ENCODE measurements around the gene DCAKD.

DCAKD gene

GRCh38 chr17:45051060-45051719 is at the start of gene DCAKD:
Gene DCAKD, minus strand, starts transcription at chr17:45051632. Its CDS starts 16,747 bp downstream, at chr17:45034885.
- peak; percentile 93 for DNase-seq

DNA sequence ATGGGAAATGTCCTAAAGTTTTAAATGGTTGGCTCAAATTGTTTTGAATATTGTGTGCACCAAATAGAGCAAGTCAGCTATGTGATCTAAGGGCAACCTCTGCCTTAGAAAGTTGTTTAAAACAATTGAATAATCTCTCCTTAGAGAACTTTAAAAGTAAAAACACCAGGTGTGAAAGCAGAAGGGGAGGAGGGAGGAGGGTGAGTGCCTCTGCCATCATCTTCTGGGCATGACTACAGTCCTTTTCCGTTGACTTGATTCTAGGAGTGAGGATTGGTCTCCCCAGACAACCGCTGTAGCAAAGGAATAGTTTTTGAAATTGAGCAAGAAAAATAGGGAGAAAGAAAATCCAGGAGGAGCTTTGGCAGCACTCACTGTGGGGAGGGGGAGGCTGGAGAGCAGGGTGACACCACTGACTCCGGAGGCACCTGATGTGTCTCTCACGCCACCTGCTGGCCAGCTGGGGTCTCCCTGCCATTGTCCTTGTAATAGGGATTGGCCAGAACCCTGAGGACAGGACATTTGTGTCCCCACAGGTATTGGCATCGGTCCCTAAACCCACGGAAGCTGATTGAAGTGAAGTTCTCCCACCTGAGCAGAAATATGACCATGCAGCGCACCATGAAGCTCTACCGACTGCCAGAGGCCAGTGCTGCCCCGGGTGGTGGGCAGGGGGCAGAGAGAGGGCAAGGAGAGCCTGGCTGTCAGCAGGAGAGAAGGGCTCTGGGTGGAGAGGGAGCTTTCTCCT is 47.6 kb upstream of the DCAKD start:
- peak; percentile 77 for DNase-seq

- DNase-seq: no peak
These were observed 46.8 kb upstream of the DCAKD start for GRCh38 chr17:45098081-45098868.

GRCh38 chr17:45096926-45097325 is 45.5 kb upstream of the DCAKD start:
- DNase-seq: no peak

- DNase-seq: no peak
These were observed 44.7 kb upstream of the DCAKD start for GRCh38 chr17:45096141-45096540.

GRCh38 chr17:45093444-45094110 is 42.1 kb upstream of the DCAKD start:
- DNase-seq: no peak

DNA sequence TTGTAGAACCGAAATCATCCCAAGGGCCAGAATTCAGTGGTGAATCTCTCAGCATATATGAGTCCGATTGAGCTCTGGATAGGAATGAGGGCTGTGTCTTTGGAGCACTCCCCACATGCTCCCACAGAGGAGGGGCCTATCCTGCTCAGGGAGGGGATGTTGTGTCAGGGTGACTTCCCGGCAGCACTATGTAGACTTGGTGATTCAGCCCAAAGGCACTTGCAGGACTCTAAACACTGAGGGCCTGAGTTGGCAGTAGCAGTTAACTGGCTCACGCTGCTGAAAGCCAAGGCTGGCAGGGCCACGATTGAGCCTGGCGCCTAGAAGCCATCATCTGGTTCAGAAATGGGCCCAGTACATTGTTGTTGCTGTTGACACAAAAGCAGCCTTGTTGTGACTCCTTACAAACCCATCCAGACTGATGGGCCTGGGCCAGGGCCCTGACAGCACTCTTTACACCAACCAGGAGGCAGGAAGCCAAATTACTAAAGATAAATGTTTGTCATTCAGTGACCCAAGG is 41.5 kb upstream of the DCAKD start:
- DNase-seq: no peak

DNA sequence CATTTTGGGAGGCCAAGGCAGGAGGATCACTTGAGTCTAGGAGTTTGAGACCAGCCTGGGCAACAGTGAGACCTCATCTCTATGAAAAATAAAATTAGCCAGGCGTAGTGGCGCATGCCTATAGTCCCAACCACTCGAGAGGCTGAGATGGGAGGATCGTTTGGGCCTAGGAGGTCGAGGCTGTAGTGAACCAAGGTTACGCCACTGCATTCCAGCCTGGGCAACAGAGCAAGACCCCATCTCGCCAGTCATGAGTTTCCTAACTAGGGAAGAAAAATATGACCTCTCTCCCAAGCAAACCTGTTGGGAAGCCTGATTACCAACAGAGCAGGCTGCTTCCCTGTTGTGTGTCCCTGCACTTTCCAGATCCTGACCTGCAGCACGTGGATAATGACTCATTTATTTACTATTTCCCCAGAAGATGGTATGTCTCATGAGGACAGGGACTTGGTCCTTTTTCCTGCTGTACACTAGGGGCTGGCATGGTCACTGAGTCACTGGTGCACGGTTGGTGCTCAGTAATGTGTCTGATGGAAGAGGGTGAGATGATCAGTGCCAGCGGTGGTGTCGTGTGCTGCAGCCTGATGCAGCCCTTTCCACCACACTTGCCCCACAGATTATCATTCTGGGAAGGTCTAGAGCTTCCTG is 40.5 kb upstream of the DCAKD start:
- no peak for DNase-seq

DNA sequence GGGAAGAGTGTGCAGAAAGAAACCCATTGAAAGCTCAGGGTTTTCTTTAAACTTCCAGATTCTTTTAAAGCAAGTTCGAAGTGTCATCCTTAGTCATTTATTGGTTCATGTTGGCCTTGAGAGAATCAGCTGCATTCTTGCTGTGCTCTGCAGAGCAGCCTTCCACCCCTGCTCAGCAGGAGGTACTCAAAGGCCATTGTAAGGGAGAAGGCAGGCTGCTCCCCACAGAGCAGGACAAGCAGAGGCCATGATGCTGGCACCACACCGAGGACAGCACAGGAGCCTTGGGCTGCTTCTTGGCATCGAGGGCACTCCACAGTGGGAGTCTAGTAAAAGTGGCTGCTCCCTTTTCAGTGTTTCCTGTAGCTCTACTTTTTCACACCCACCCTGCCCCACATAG is 39.3 kb upstream of the DCAKD start:
- DNase-seq: no peak

DNA sequence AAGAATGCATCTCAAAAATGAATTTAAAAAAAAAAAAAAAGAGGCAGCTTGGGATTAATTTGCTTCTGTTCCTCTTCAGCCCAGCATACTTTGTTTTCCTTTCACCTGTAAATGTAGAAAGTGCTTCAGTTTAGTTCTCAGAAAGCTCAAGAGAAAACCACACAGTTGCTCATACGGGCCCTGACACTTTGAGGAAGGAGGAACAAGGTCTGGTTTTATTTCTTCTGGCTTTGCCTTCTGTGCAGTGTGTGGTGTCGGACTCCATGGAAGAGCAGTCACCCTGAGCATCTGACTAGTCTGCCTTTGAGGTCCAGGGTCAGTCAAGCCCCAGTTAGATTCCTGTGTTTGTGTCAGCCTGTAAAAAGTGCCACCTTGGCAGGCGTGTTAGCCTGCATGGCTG is 37.3 kb upstream of the DCAKD start:
- no peak for DNase-seq

DNA sequence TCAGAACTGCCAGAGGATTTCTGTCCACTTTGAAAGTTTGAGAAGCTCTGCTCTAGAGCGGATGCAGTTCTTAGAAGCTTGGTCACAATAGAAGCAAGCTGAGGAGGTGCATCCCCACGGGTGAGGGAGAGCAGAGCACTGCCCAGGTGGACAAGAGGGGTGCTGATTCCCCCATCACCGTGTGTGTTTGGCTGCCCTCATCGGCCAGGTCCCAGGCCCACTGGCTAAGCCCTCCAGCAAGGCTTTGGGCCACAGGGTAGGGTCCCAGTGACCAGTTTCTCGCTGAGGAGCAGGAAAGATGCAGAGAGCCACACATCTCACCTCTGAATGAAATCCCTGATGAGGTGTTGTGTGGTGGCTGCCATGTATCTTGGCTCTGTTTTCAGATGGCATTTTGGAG is 36.5 kb upstream of the DCAKD start:
- no peak for DNase-seq

DNA sequence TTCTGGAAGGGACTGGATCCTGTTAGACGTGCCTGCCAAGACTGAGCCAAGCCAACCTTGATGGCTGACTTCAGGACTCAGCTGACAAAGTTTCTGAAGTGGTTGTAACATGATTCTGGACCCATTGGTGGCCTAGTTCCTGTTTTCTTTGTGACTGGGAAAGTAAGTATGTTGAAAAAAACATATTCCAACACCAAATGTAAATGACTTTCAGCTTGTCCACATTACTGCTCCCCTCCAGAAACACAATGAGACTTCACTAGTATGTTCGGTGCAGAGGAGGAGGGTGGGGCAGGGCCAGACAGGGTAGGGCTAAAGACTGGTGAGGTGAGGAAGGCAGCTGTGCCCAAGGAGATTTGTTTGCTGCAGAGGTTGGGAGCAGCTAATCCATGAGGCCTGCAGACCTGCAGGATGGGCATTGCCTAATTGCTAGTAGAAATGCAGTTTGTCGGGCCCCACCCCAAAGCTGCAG is 36.1 kb upstream of the DCAKD start:
- DNase-seq: no peak

DNA sequence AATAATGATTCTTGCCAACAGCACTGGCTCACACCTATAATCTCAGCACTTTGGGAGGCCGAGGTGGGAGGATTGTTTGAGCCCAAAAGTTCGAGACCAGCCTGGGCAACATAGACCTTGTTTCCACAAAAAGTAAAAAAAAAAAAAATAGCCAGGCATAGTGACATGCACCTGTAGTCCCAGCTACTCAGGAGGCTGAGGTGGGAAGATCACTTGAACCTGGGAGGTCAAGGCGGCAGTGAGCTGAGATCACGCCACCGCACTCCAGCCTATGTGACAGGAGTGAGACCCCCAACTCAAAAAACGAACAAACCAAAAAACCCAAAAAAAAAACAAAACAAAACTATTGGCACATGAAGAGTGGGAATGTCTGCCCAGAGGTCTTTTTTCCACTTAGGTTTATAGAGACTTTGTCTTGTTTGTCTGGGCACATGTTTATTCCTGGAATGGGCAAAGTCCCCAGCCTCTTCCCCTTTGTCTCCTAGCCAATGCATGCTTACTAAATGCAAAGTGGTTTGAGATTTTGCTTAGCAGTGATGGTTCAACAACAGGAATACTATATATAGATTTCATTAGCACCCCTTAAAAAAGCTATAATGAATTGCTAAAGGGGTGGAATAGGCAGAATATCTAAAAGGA is 35.6 kb upstream of the DCAKD start:
- DNase-seq: no peak

GRCh38 chr17:45086391-45086790 is 35.0 kb upstream of the DCAKD start:
- DNase-seq: no peak

DNA sequence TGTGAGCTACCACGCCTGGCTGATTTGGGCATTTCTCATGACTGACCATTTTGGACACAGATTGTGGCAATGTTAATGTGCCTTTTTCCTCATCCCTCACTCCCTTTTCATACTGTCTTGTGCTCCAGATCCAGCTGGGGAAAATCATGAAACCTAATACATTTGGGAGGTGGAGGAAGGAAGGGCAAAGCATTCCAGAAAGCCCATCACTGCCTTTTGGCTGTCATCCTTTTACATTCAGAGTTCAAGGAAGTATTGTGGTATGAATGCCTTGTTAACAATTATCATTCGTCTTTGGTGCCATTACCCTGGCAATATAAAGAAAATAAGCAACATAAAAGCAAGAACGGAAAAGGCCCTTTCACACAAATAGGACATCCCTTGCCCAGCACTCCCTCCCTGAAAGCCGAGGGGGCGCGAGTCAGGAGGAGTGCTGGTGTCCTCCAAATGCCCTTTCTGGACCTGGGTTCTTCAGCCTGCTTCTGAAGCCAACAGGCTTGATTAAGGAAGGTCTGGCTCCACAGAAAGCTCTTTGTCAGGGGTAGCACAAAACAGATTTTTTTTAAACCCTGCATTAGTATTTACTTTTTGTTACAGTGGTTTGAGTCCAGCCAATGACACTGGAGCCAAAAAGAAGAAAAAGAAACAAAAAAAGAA is 29.7 kb upstream of the DCAKD start:
- DNase-seq: no peak

DNA sequence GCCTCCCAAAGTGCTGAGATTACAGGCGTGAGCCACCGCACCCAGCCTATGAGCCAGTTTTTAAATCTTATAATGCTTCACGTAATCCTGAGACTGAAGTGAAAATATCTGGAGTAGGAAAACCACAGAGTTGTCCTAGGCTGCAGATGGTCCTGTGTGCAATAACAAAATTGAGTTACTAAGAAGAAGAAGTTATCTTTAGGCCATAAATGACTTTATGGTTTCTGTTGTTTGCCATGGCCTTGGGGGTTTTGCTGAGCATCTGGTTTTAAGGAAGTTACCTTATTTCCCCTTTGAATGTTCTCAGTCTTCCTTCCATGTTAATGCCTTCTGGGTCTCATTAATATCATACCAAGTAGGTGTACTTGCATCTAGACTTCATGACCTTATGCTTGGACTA is 26.2 kb upstream of the DCAKD start:
- no peak for DNase-seq

DNA sequence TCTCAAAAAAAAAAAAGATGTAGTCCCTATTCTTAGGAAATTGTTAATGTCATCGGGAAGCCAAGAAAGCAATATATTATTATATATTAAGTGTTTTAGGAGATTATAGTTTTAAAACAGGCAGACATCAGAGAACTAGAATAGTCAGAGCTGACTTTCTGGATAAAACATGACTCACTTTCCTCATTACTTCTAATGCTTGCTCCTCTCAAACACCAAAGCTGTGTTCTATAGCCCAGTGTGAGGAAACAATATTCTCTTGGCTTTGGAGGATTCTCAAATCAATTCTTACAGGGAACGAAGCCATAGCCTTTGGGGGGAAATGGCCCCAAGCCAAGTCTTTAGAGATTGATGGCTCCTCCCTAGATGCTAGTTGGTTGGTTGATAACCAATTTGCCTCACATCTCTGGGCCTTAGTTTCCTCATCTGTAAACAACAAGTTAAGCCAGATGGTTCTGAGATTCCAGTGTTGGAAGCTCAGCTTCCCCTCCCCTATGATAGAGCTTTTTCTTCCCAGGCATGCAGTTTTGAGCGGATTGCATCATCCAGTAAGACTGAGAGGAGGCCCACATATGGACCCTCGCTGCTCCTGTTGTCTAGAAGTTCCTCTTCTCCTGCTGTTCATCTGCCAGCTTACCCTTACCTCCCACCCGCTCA is 22.1 kb upstream of the DCAKD start:
- no peak for DNase-seq

GRCh38 chr17:45070809-45071208 is 19.4 kb upstream of the DCAKD start:
- no peak for DNase-seq

DNA sequence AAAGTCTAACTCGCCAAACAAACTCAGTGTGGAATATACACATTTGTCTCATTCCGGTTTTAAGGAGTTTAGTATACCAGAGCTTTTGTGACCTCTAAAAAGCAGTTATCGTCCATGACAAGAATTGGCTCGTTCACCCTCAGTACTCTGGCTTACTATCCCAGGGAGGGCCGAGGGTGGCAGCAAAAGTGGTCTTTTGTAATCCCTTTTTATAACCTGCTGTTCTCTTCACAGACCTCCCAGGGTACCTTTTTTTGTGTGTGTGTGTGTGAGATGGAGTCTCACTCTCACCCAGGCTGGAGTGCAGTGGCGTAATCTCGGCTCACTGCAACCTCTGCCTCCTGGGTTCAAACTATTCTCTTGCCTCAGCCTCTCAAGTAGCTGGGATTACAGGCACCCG is 18.6 kb upstream of the DCAKD start:
- no peak for DNase-seq

- no peak for DNase-seq
These were observed 16.2 kb upstream of the DCAKD start for GRCh38 chr17:45067637-45068036.

DNA sequence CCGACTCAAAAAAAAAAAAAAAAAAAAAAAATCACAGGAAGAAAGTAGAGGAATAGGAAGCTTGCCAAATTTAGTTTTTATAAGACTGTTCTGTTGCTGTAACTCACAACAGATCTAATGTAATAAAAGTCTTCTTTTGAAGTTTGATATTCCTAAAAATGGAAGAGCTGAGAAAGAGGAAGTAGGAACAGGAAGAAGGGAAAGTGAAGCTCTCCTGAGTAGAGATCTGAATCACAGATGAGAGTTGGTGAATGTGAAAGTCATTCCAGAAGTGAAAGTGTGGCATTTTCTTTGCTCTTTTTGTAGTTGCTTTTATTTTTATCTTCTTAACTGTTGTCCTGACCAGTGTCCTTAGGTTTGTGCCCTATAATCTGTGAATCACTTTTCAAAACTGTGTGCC is 11.8 kb upstream of the DCAKD start:
- no peak for DNase-seq

Measured in activated naive CD4-positive, alpha-beta T cell treated with anti-CD3 and anti-CD28 coated beads, Interleukin-2, amount 50 U/mL, for 16 hours (primary cell).